WTC11 (cell line): ENCODE measurements around the gene SETD1A. TPM values are rescaled to one million over a fixed set of nuclear protein-coding genes. Genes with fewer than 3 reads are reported as not detected.

ENCODE experiments used
- ATAC-seq: fragments of 200-7000 bp; cut with Tn5 transposase; 2 replicates; pipeline ENCODE4 v1.10.0; 2021; ENCODE audit warnings: mild to moderate bottlenecking, moderate library complexity
- CTCF ChIA-PET: fragments of 300-600 bp; sonication (Branson Sonifier 250); formaldehyde crosslinking; loops from one replicate; lab custom pipeline; 2021; ENCODE audit warnings: antibody characterized with exemption; lab: Charles Lee
- POLR2A ChIA-PET: fragments of 350-600 bp; sonication (Branson Sonifier 250); formaldehyde crosslinking; loops from one replicate; lab custom pipeline; 2021; ENCODE audit warnings: antibody characterized with exemption; lab: Charles Lee
- DNase-seq: peaks from one replicate; pipeline ENCODE4 v3.0.0; 2021; ENCODE audit warnings: low spot score
- H3K27ac Mint-ChIP-seq: 2 replicates; pipeline ENCODE4 v1.8.0; 2021; ENCODE audit warnings: mixed read lengths
- H3K27me3 Mint-ChIP-seq: 2 replicates; pipeline ENCODE4 v1.8.0; 2021; ENCODE audit warnings: low read depth, mild to moderate bottlenecking, moderate library complexity, mixed read lengths
- H3K36me3 Mint-ChIP-seq: 2 replicates; pipeline ENCODE4 v1.8.0; 2021; ENCODE audit warnings: mixed read lengths
- H3K4me1 Mint-ChIP-seq: 2 replicates; pipeline ENCODE4 v1.8.0; 2022; ENCODE audit warnings: mixed read lengths
- H3K4me3 Mint-ChIP-seq: 2 replicates; pipeline ENCODE4 v1.8.0; 2021; ENCODE audit warnings: mild to moderate bottlenecking, moderate library complexity, mixed read lengths
- H3K9me3 Mint-ChIP-seq: 2 replicates; pipeline ENCODE4 v1.8.0; 2021; ENCODE audit warnings: mixed read lengths
- AR ChIP-seq: fragments of 250-450 bp; sonication (Bioruptor Pico); IDR thresholded peaks from 2 replicates; pipeline ENCODE4 v1.9.0; 2021; ENCODE audit warnings: mild to moderate bottlenecking
- ARID4B ChIP-seq: sonication (generic); formaldehyde crosslinking; IDR thresholded peaks from 2 replicates; pipeline ENCODE4 v1.8.0; 2023; ENCODE audit warnings: missing genetic modification reagents, mild to moderate bottlenecking, borderline replicate concordance
- CTCF ChIP-seq: fragments of 200-600 bp; IDR thresholded peaks from 2 replicates; pipeline ENCODE4 v1.8.0; 2022; ENCODE audit warnings: antibody characterized with exemption
- FOXK1 ChIP-seq: sonication (generic); formaldehyde crosslinking; IDR thresholded peaks from 2 replicates; pipeline ENCODE4 v1.8.0; 2022; ENCODE audit warnings: mild to moderate bottlenecking, moderate library complexity, missing genetic modification reagents
- FOXP4 ChIP-seq: sonication (generic); formaldehyde crosslinking; IDR thresholded peaks from 2 replicates; pipeline ENCODE4 v1.8.0; 2022; ENCODE audit warnings: mild to moderate bottlenecking, missing genetic modification reagents
- GABPB1 ChIP-seq: sonication (generic); formaldehyde crosslinking; IDR thresholded peaks from 2 replicates; pipeline ENCODE4 v1.8.1; 2023; ENCODE audit warnings: mild to moderate bottlenecking, missing genetic modification reagents
- GTF2I ChIP-seq: fragments of 250-450 bp; sonication (Bioruptor Pico); conservative IDR thresholded peaks from 2 replicates; pipeline ENCODE4 v1.4.0; 2021; ENCODE audit warnings: mild to moderate bottlenecking
- IRF1 ChIP-seq: sonication (generic); formaldehyde crosslinking; IDR thresholded peaks from 2 replicates; pipeline ENCODE4 v1.8.0; 2023; ENCODE audit warnings: missing genetic modification reagents
- NR2C2 ChIP-seq: sonication (generic); formaldehyde crosslinking; IDR thresholded peaks from 2 replicates; pipeline ENCODE4 v1.8.0; 2022; ENCODE audit warnings: mild to moderate bottlenecking, missing genetic modification reagents
- NR3C1 ChIP-seq: sonication (generic); formaldehyde crosslinking; conservative IDR thresholded peaks from 2 replicates; pipeline ENCODE4 v1.8.1; 2023; ENCODE audit warnings: low read depth, mild to moderate bottlenecking, missing genetic modification reagents
- PRDM15 ChIP-seq: sonication (generic); formaldehyde crosslinking; IDR thresholded peaks from 2 replicates; pipeline ENCODE4 v1.8.0; 2022; ENCODE audit warnings: missing genetic modification reagents
- PREB ChIP-seq: sonication (generic); formaldehyde crosslinking; IDR thresholded peaks from 2 replicates; pipeline ENCODE4 v1.8.1; 2022; ENCODE audit warnings: mild to moderate bottlenecking, missing genetic modification reagents, moderate library complexity, borderline replicate concordance
- RELA ChIP-seq: sonication (generic); formaldehyde crosslinking; IDR thresholded peaks from 2 replicates; pipeline ENCODE4 v1.8.1; 2022; ENCODE audit warnings: missing genetic modification reagents, mild to moderate bottlenecking, borderline replicate concordance
- SMAD3 ChIP-seq: sonication (generic); formaldehyde crosslinking; IDR thresholded peaks from 2 replicates; pipeline ENCODE4 v1.8.0; 2022; ENCODE audit warnings: missing genetic modification reagents, mild to moderate bottlenecking, borderline replicate concordance
- SOX15 ChIP-seq: fragments of 250-450 bp; sonication (Bioruptor Pico); IDR thresholded peaks from 2 replicates; pipeline ENCODE4 v1.9.0; 2021; ENCODE audit warnings: mild to moderate bottlenecking
- TEAD1 ChIP-seq: sonication (generic); formaldehyde crosslinking; IDR thresholded peaks from 2 replicates; pipeline ENCODE4 v1.8.0; 2022; ENCODE audit warnings: mild to moderate bottlenecking, missing genetic modification reagents
- TEAD4 ChIP-seq: sonication (generic); formaldehyde crosslinking; IDR thresholded peaks from 2 replicates; pipeline ENCODE4 v1.8.0; 2022; ENCODE audit warnings: mild to moderate bottlenecking, missing genetic modification reagents
- ZNF138 ChIP-seq: sonication (generic); formaldehyde crosslinking; conservative IDR thresholded peaks from 2 replicates; pipeline ENCODE4 v1.8.1; 2022; ENCODE audit warnings: mild to moderate bottlenecking, moderate library complexity, missing genetic modification reagents
- ZNF232 ChIP-seq: sonication (generic); formaldehyde crosslinking; IDR thresholded peaks from 2 replicates; pipeline ENCODE4 v1.8.0; 2022; ENCODE audit warnings: mild to moderate bottlenecking, missing genetic modification reagents
- ZSCAN18 ChIP-seq: fragments of 250-450 bp; sonication (Bioruptor Pico); IDR thresholded peaks from 2 replicates; pipeline ENCODE4 v2.1.2; 2022; ENCODE audit warnings: mild to moderate bottlenecking, moderate library complexity
- total RNA-seq: library from RNA; stranded (reverse); gene quantifications from 3 replicates; pipeline ENCODE4 v1.2.3, GENCODE V29; 2021

The SETD1A gene
- total RNA-seq, 1 experiment from 2014 or later = 31.1 TPM

- Mint-ChIP-seq H3K27me3 (0 out of 2 replicates have a peak, but pooled peaks cover under 1% of the 10 kb centered on the region), H3K27ac (no peak overlapping the region; the same call in 1 of the 2 replicates), H3K4me1 (peaks cover 19% of the 10 kb centered on the region)
- ATAC-seq = no peak
- CTCF ChIA-PET = no interaction called here
- TF ChIP-seq ARID4B (CRISPR knock-in tag) (no peak), PRDM15 (no peak), TEAD4 (CRISPR knock-in tag) (no peak), SOX15 (CRISPR knock-in tag) (no peak), ZNF232 (CRISPR knock-in tag) (no peak), GABPB1 (CRISPR knock-in tag) (no peak), SMAD3 (CRISPR knock-in tag) (no peak), ZNF138 (CRISPR knock-in tag) (no peak), TEAD1 (CRISPR knock-in tag) (no peak), FOXK1 (CRISPR knock-in tag) (no peak), FOXP4 (CRISPR knock-in tag) (no peak), AR (CRISPR knock-in tag) (no peak), GTF2I (no peak), IRF1 (CRISPR knock-in tag) (no peak), NR3C1 (CRISPR knock-in tag) (no peak), NR2C2 (CRISPR knock-in tag) (no peak), CTCF (no peak), ZSCAN18 (no peak), RELA (no peak), PREB (CRISPR knock-in tag) (no peak)
- TF ChIP-seq, all 79 proteins: peak for 0
- no peak for DNase-seq
- no peak overlapping the region for H3K4me3 Mint-ChIP-seq
- no peaks in the 10 kb centered on the region for H3K36me3 Mint-ChIP-seq
- POLR2A ChIA-PET = no interaction called here
- no peaks in the 10 kb centered on the region for H3K9me3 Mint-ChIP-seq
Observed at GRCh38 chr16:31006086-31006385, 48.5 kb downstream of the SETD1A start.
